ENCODE measurements around the gene MGMT. TPM values are rescaled to one million over a fixed set of nuclear protein-coding genes. Genes with fewer than 3 reads are reported as not detected.

MGMT gene
- total and polyA plus RNA-seq, 8 donors, result 1.2 to 37.8 (median 21.3) TPM

DNA sequence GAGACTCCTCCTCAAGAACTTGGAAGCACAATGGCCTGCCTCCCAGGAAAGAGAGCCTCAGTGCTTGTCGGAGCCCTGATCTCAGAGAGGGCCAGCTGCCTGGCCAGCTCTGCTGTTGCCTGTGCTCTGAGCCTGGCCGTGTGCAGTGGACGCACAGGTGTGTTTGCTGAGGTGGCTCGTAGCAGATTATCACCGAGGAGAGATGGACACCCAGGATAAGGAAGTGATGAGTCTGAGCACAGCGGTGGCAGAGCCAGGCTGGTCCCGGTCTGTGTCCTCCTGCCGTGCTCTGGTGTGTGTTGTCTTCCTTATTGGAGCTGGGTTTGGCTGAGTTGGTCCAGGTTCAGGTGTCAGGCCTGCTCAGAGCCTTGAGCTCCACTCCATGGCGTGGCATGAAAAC, 288.6 kb downstream of the MGMT start:
- H3K27me3 ChIP-seq, result no peaks in the 10 kb centered on the region
- intact Hi-C loops (cut with DNase I; ENCODE audit: low total_unique reads), result no loop called here
- peaks cover 10 to 23% (median 15%) of the 10 kb centered on the region in 4 donors for H3K36me3 ChIP-seq
- peak in 1 of 2 donors; percentile 13 for DNase-seq
- no peak overlapping the region for H3K27ac ChIP-seq
- 79 to 92% (median 88%) methylated on average over 5 to 9 of the region's 9 CpGs for WGBS, 5 donors
- peaks cover 0 to 9% (median 0%) of the 10 kb centered on the region in 4 donors for H3K4me1 ChIP-seq
- peaks cover 0 to 21% (median 6%) of the 10 kb centered on the region in 4 donors for H3K9me3 ChIP-seq
- no peak for TF ChIP-seq EP300 (IDR thresholded peaks at IDR 0.05)
- TF ChIP-seq, protein P1, sequence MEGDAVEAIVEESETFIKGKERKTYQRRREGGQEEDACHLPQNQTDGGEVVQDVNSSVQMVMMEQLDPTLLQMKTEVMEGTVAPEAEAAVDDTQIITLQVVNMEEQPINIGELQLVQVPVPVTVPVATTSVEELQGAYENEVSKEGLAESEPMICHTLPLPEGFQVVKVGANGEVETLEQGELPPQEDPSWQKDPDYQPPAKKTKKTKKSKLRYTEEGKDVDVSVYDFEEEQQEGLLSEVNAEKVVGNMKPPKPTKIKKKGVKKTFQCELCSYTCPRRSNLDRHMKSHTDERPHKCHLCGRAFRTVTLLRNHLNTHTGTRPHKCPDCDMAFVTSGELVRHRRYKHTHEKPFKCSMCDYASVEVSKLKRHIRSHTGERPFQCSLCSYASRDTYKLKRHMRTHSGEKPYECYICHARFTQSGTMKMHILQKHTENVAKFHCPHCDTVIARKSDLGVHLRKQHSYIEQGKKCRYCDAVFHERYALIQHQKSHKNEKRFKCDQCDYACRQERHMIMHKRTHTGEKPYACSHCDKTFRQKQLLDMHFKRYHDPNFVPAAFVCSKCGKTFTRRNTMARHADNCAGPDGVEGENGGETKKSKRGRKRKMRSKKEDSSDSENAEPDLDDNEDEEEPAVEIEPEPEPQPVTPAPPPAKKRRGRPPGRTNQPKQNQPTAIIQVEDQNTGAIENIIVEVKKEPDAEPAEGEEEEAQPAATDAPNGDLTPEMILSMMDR (IDR thresholded peaks at IDR 0.05), result no peak
- no peak for TF ChIP-seq POLR2AphosphoS5 (IDR thresholded peaks at IDR 0.05)
- TF ChIP-seq POLR2A (IDR thresholded peaks at IDR 0.05), result no peak
- H3K4me3 ChIP-seq, result no peak overlapping the region

DNA sequence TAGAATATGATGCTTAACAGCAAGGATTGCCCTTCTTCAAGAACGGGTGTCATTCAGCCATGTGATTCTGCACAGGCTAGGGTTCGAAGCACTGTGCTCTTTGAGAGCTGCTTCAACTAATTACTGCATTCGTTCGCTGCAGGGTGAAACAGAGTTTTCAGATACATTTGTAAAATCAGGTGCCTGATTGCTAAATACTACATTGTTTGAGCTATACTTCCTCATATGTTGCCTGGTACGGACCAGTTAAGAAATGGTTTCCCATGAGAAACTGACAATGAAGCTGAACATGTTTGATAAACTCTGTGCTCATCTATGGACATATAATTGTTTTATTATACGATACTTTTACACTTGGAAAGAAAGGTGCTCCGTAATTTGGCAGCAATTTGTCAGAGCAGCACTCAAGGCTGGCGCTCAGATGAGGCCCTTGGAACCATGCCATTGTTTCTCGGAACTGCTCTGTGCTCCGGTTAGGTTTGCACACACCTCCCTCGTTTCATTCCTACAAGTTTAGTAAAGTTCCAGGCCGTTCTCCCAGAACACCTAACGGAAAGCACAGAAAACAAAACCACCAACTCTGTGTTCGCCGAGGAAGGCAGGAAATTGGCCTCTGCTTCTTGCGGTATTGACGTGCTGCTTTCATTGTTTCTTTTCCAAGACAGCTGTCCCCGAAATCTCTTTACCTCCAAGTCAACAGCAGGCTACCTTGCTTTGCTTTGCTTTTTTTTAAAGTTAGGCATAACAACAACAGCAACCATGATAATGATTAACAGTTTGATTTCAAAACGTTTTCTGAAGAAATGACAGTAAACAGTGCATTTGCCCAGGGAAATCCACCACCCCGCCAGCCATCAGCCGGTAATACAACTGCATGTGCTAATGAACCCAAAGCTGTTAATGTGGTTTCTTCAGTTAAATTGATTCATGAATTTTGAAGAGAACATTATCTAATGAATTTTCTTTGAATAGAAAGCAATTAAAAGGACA, 290.2 kb downstream of the MGMT start:
- peak overlapping the region in 2 of 5 donors; percentile 14 to 24 for H3K27ac ChIP-seq
- no peaks in the 10 kb centered on the region for H3K27me3 ChIP-seq
- peaks cover 0 to 9% (median 0%) of the 10 kb centered on the region in 4 donors for H3K4me1 ChIP-seq
- H3K36me3 ChIP-seq, result peaks cover 10 to 35% (median 29%) of the 10 kb centered on the region in 4 donors
- H3K4me3 ChIP-seq, result peak overlapping the region in 1 of 4 donors; percentile 4
- intact Hi-C loops (cut with DNase I; ENCODE audit: low total_unique reads), result no loop called here
- H3K9me3 ChIP-seq, result peaks cover 0 to 10% (median 4%) of the 10 kb centered on the region in 4 donors
- TF ChIP-seq POLR2AphosphoS5 (IDR thresholded peaks at IDR 0.05) (no peak), EP300 (IDR thresholded peaks at IDR 0.05) (no peak), POLR2A (IDR thresholded peaks at IDR 0.05) (no peak)
- TF ChIP-seq, protein P1 (IDR thresholded peaks at IDR 0.05), result no peak
- peak; percentile 24 to 55 for DNase-seq
- 52 to 72% (median 54%) methylated on average over 21 of the region's 21 CpGs for WGBS, 5 donors

DNA sequence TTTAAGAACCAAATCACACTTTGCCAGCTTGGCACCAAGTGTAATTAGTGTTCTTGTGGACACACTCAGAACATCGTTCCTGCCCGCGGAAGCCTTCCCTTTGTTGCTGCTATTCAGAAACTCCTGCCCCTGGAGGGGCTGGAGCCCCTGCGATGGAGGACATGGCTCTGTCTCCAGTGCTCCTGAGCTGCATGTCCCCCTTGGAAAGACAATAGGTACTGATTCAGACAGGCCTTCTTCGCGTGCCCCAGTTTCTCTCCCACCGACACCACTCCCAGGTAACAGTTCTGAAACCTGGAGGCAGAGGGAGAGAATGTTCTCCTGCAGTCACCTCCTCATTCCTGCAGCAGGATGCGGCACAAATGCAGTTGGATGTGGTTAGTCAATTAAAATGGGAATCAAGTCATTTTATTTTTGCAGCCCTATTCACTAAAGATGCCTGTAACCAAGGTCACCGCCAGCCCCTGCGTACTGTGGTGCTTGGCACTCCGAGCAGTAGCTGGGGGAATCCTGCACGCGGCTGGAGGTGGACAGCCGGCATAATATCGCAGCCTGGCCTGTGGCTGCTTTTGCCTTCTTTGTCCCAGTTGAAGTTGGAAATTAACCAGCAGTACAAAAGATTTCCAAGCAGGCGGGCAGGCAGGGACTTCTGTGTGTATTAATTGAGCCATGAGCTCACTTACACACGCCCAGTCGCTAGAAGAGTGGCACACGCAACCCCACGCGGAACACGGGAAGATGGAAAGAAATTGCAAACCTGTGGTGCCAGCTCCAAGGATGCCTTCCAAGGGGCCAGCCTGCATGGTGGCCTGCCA, 291.4 kb downstream of the MGMT start:
- DNase-seq, result peak in 1 of 2 donors; percentile 22
- intact Hi-C loops (cut with DNase I; ENCODE audit: low total_unique reads), result no loop called here

More for the DNA sequence above, 291.4 kb downstream of the MGMT start:
- Histone ChIP-seq H3K36me3 (peaks cover 10 to 35% (median 31%) of the 10 kb centered on the region in 4 donors), H3K4me1 (peaks cover 0 to 9% (median 0%) of the 10 kb centered on the region in 4 donors), H3K4me3 (no peak overlapping the region), H3K9me3 (peaks cover 0 to 10% (median 3%) of the 10 kb centered on the region in 4 donors), H3K27me3 (no peaks in the 10 kb centered on the region), H3K27ac (no peak overlapping the region)
- TF ChIP-seq POLR2A (IDR thresholded peaks at IDR 0.05) (no peak), EP300 (IDR thresholded peaks at IDR 0.05) (no peak), POLR2AphosphoS5 (IDR thresholded peaks at IDR 0.05) (no peak)
- TF ChIP-seq, protein P1 (IDR thresholded peaks at IDR 0.05), result no peak
- WGBS, 5 donors, result 92 to 95% (median 94%) methylated on average over 20 to 22 of the region's 22 CpGs
